ENCODE results near the gene PRKCB.
"Not testable (repeated sequence)": the region's sequence is repeated elsewhere in the genome, so short reads cannot be mapped to it uniquely, and the experiment has no call there.

PRKCB gene

GRCh38 chr16:24217461-24217860, 381.7 kb downstream of the PRKCB start:
- TF ChIP-seq CTCF (conservative IDR thresholded peaks at IDR 0.05; ENCODE audit: low read depth, low read length): no peak
- DNase-seq (ENCODE audit: low read depth): no peak
- H3K4me3 ChIP-seq (ENCODE audit: low read depth, low read length): no peak overlapping the region

- no peak for DNase-seq (ENCODE audit: low read depth)
- no peak overlapping the region for H3K4me3 ChIP-seq (ENCODE audit: low read depth, low read length)
- TF ChIP-seq CTCF (conservative IDR thresholded peaks at IDR 0.05; ENCODE audit: low read depth, low read length): no peak
Observed at GRCh38 chr16:24218299-24218698, 382.5 kb downstream of the PRKCB start.

- DNase-seq (ENCODE audit: low read depth): no peak
- no peak for TF ChIP-seq CTCF (conservative IDR thresholded peaks at IDR 0.05; ENCODE audit: low read depth, low read length)
- no peak overlapping the region for H3K4me3 ChIP-seq (ENCODE audit: low read depth, low read length)
Observed at GRCh38 chr16:24221219-24221618, 385.4 kb downstream of the PRKCB start.

GRCh38 chr16:24228514-24228913, 392.7 kb downstream of the PRKCB start:
- no peak for DNase-seq (ENCODE audit: low read depth)
- no peak for TF ChIP-seq CTCF (conservative IDR thresholded peaks at IDR 0.05; ENCODE audit: low read depth, low read length)
- H3K4me3 ChIP-seq (ENCODE audit: low read depth, low read length): no peak overlapping the region

GRCh38 chr16:24232936-24233335, 397.2 kb downstream of the PRKCB start:
- no peak for TF ChIP-seq CTCF (conservative IDR thresholded peaks at IDR 0.05; ENCODE audit: low read depth, low read length)
- DNase-seq (ENCODE audit: low read depth): no peak
- H3K4me3 ChIP-seq (ENCODE audit: low read depth, low read length): no peak overlapping the region

GRCh38 chr16:24234737-24235136, 399.0 kb downstream of the PRKCB start:
- DNase-seq (ENCODE audit: low read depth): no peak
- TF ChIP-seq CTCF (conservative IDR thresholded peaks at IDR 0.05; ENCODE audit: low read depth, low read length): no peak
- H3K4me3 ChIP-seq (ENCODE audit: low read depth, low read length): no peak overlapping the region

- H3K4me3 ChIP-seq (ENCODE audit: low read depth, low read length): no peak overlapping the region
- no peak for DNase-seq (ENCODE audit: low read depth)
- no peak for TF ChIP-seq CTCF (conservative IDR thresholded peaks at IDR 0.05; ENCODE audit: low read depth, low read length)
Observed at GRCh38 chr16:24235806-24236205, 400.0 kb downstream of the PRKCB start.

GRCh38 chr16:24238846-24239245, 403.1 kb downstream of the PRKCB start:
- H3K4me3 ChIP-seq (ENCODE audit: low read depth, low read length); DNase-seq (ENCODE audit: low read depth): not testable (repeated sequence)
